ENCODE results near the gene LOXL4. TPM values are rescaled to one million over a fixed set of nuclear protein-coding genes. Genes with fewer than 3 reads are reported as not detected.
A peak's percentile ranks its signal among the peaks of the same experiment; 100 is the strongest.

Gene LOXL4
- total and polyA plus RNA-seq, 2 donors (not counting 1 experiment from before 2014, with no cell fraction given): 0.12 TPM; not detected in 1

- ATAC-seq (ENCODE audit: low read depth) (no peak), DNase-seq (no peak)
- H3K9me3 ChIP-seq (ENCODE audit: control extremely low read depth in 1 of 3, control insufficient read depth in 2 of 3, insufficient read depth in 1 of 3, low read length in 2 of 3): no peaks in the 10 kb centered on the region
- H3K4me3 ChIP-seq (ENCODE audit: control extremely low read depth in 1 of 5, extremely low read depth in 1 of 5, insufficient read depth in 1 of 5, low read depth in 2 of 5, low read length in 4 of 5): no peak overlapping the region
- no peaks in the 10 kb centered on the region for H3K4me1 Mint-ChIP-seq
- H3K27ac ChIP-seq (ENCODE audit: low read length in 2 of 2): no peak overlapping the region
- no peaks in the 10 kb centered on the region for H3K9me3 Mint-ChIP-seq (ENCODE audit: insufficient read depth)
- H3K36me3 ChIP-seq (replicated peaks in 1 of 2; ENCODE audit: control extremely low read depth in 1 of 2, control insufficient read depth in 1 of 2, extremely low read depth in 1 of 2, insufficient read depth in 2 of 2, low read length in 1 of 2): peaks cover 3 to 45% of the 10 kb centered on the region in 2 experiments
- H4K20me1 ChIP-seq (ENCODE audit: control insufficient read depth, insufficient read depth, low read length, poor library complexity, severe bottlenecking): no peaks in the 10 kb centered on the region
- H3K27me3 ChIP-seq (replicated peaks in 1 of 4; ENCODE audit: control extremely low read depth in 1 of 4, control insufficient read depth in 3 of 4, insufficient read depth in 4 of 4, low read length in 3 of 4): no peaks in the 10 kb centered on the region
- H3K27ac Mint-ChIP-seq: peak overlapping the region; percentile 11
- ChIA-PET CTCF (no interaction called here), POLR2A (no interaction called here)
- 66% methylated on average over 2 of the region's 6 CpGs for WGBS (ENCODE audit: insufficient coverage)
- no peaks in the 10 kb centered on the region for H3K4me1 ChIP-seq (ENCODE audit: control insufficient read depth in 2 of 2, insufficient read depth in 2 of 2, low read length in 2 of 2)
- no peaks in the 10 kb centered on the region for H3K27me3 Mint-ChIP-seq
- intact Hi-C loops (cut with micrococcal nuclease): no loop called here
- H3K79me2 ChIP-seq (ENCODE audit: control insufficient read depth, insufficient read depth, low read length): no peaks in the 10 kb centered on the region
- TF ChIP-seq EZH2 (IDR thresholded peaks at IDR 0.05; ENCODE audit: borderline replicate concordance, insufficient read depth, low read depth, low read length, poor library complexity, severe bottlenecking) (no peak), CTCF (IDR thresholded peaks at IDR 0.05) (no peak)
- no peak overlapping the region for H3K4me2 ChIP-seq (replicated peaks; ENCODE audit: low read depth, low read length, poor library complexity, severe bottlenecking)
- H3K4me3 Mint-ChIP-seq: no peak overlapping the region
- no peak overlapping the region for H2AFZ ChIP-seq (ENCODE audit: insufficient read depth, low read depth, low read length, poor library complexity, severe bottlenecking)
- no peak overlapping the region for H3K9ac ChIP-seq (ENCODE audit: low read length)
Observed at GRCh38 chr10:98246911-98247805, 20.8 kb downstream of the LOXL4 start.

- ChIA-PET POLR2A (no interaction called here), CTCF (no interaction called here)
- H3K4me3 Mint-ChIP-seq: no peak overlapping the region
- no peak overlapping the region for H3K4me2 ChIP-seq (replicated peaks; ENCODE audit: low read depth, low read length, poor library complexity, severe bottlenecking)
- no peaks in the 10 kb centered on the region for H3K79me2 ChIP-seq (ENCODE audit: control insufficient read depth, insufficient read depth, low read length)
- no peaks in the 10 kb centered on the region for H3K27me3 Mint-ChIP-seq
- H3K9ac ChIP-seq (ENCODE audit: low read length): no peak overlapping the region
- H4K20me1 ChIP-seq (ENCODE audit: control insufficient read depth, insufficient read depth, low read length, poor library complexity, severe bottlenecking): no peaks in the 10 kb centered on the region
- WGBS (ENCODE audit: insufficient coverage): no CpG with 5 or more reads among the region's 2 CpGs
- no peaks in the 10 kb centered on the region for H3K4me1 Mint-ChIP-seq
- no peak overlapping the region for H3K4me3 ChIP-seq (ENCODE audit: control extremely low read depth in 1 of 5, extremely low read depth in 1 of 5, insufficient read depth in 1 of 5, low read depth in 2 of 5, low read length in 4 of 5)
- no peaks in the 10 kb centered on the region for H3K9me3 ChIP-seq (ENCODE audit: control extremely low read depth in 1 of 3, control insufficient read depth in 2 of 3, insufficient read depth in 1 of 3, low read length in 2 of 3)
- H3K27me3 ChIP-seq (replicated peaks in 1 of 4; ENCODE audit: control extremely low read depth in 1 of 4, control insufficient read depth in 3 of 4, insufficient read depth in 4 of 4, low read length in 3 of 4): no peaks in the 10 kb centered on the region
- no peaks in the 10 kb centered on the region for H3K9me3 Mint-ChIP-seq (ENCODE audit: insufficient read depth)
- no peak overlapping the region for H2AFZ ChIP-seq (ENCODE audit: insufficient read depth, low read depth, low read length, poor library complexity, severe bottlenecking)
- intact Hi-C loops (cut with micrococcal nuclease): no loop called here
- DNase-seq (no peak), ATAC-seq (ENCODE audit: low read depth) (no peak)
- H3K27ac ChIP-seq (ENCODE audit: low read length in 2 of 2): no peak overlapping the region
- H3K36me3 ChIP-seq (replicated peaks in 1 of 2; ENCODE audit: control extremely low read depth in 1 of 2, control insufficient read depth in 1 of 2, extremely low read depth in 1 of 2, insufficient read depth in 2 of 2, low read length in 1 of 2): peaks cover 3 to 56% of the 10 kb centered on the region in 2 experiments
- H3K27ac Mint-ChIP-seq: no peak overlapping the region
- TF ChIP-seq CTCF (IDR thresholded peaks at IDR 0.05): no peak
- TF ChIP-seq EZH2 (IDR thresholded peaks at IDR 0.05; ENCODE audit: borderline replicate concordance, insufficient read depth, low read depth, low read length, poor library complexity, severe bottlenecking): no peak
- no peaks in the 10 kb centered on the region for H3K4me1 ChIP-seq (ENCODE audit: control insufficient read depth in 2 of 2, insufficient read depth in 2 of 2, low read length in 2 of 2)
Observed at GRCh38 chr10:98244586-98244985, 23.4 kb downstream of the LOXL4 start.

All from B cell (primary cell).